8988T (cell line): ENCODE data around the gene MBNL1.

ENCODE experiments used
- DNase-seq: peaks from one replicate; pipeline ENCODE4 v3.0.0; 2011

Gene MBNL1

DNA sequence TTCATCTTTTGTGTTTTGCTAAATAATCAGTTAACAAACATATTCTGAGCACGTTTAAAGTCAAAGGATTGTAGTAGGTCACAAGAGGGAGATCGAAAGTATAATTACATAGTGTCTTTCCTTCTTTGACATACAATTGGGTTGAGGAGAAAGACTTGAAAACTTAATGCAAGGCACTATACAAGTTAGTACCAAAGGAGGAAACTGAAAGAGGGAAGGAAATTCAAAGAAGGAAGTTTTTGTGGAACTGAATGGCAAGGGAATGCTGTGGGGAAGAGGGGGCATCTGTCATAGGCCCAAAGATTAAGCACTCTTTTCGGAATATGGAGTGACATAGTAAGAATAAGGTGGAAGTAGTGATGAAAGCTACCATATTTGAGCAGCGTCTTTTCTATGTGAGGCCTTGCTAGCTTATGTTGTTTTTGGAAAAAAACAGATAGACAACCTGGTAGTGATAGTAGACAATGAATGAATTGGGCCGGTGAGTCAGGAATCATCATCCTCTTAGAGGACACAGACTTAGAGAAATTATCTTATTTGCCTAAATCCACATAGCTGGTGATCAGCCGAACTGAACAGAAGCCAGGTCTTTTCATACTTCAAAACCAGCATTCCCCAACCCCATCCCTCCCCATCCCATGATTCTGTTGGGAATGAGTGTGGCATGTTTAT is 10.2 kb downstream of the MBNL1 start:
- DNase-seq: no peak

DNA sequence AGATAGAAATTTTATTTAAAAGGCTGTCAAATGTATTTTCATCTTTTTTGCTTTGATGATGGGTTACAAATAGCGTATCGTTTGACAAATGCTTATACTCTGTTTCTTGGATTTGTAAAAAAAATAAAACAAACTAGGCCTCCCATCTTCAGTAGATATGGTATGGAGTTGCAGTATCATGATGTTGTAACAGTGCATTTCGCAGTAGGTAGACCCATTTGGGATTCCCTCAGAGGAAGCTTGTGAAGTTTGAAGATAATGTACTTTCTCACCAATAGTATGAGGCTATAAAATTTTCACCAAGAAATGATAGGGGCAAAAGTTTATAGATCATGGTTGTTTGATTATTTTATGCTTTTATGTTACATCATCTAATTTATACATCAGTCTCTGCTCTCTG is 10.8 kb downstream of the MBNL1 start:
- DNase-seq: no peak

DNA sequence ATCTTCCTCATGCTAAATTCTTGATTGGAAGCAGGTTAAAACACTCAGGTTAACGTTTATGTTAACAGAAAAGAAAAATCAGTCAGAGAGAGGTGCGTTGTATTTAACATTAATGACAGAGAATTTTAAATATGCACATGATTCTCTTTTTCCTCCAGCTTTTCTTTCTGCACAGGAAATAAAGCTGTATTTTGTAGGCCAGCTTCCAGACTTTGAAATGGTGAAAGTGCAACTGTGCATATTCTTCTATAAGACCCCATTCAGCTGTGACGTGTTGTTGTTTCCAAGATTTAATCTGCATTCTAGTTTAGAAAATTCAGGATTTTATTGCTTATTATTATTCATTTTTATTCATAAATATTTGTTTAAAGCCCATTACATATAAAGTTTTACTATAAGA is 11.8 kb downstream of the MBNL1 start:
- DNase-seq: no peak

DNA sequence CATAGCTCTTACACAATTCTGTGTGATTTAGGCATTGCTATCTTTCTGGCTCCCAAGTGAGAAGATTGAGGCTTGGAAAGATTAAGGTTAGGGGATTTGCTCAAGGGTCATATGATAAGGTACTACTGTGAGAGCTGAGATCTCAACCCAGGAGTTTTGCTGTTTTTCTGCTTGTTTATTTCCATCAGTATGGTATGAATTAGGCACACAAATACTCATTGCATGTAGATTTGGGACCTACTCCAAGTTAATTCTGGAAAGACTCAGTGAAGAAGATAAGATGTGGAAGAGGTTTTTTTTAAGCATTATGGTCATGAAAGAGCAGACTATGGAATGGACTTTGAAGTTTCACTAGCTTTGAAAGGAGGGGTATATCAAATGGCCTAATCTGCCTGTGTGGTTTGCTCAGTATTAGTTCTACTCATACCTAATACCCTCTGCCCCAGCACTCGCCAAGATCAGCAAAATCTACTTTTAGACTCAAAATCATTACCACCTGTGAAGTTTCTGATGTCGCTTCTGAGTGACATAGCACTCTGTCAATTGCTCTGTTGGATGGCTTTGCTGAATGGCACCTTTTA is 12.5 kb downstream of the MBNL1 start:
- DNase-seq: no peak

DNA sequence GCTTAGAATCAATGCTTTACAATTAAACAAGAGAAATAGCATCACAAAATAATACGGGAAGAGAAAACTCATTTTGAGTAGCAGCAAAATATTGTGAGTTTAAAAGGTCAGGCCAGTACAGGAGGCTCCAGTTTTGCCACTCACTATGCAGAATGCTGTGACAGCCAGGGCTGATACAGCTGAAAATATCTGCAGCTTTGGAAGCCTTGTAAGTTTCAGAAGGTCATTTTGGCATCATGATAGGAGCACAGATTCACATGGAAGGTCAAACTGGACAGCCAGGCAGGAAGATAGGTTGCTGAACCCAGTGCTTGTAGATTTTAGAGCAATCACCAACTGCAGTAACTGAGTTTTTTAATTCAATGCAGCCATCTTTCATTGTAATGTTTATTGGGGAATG is 14.1 kb downstream of the MBNL1 start:
- DNase-seq: no peak

DNA sequence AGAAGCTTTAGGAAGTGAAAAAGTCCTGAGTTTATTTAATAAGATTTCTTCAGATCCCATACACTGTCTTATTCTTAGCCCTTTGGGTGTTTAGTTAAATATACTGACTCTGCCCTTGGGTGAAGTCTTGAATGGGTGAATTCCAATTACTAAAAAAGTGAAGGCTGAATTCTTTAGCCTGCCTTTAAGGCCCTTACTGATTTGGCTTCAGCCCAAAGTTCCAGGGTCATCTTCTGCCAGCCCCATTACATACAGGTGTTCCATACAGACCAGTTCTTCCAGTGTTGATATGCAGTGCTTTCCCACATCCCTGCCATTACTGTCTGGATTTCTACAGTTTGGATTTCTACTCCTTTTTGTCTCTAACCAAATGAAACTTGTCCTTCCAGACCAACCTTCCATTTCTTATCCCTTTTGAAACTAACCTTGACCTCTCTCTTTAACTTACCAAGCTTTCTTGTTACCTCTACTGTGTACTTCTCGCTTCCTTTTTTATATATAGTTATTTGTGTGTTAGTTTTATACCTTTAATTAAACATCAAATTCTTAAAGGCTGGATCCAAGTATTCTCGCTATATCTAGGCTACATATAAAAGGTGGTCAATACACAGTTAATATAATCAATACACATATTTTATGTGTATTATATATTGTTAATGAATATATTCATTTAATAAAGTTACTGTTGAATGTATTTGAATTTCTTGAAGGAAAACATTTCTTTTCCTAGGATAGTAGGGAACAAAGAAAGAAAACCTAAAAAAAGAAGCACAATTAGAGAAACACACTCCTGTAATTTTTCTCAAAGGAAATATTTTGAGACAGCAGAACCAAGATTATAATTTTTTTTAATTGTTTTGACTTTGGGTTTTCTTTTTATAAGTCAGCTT is 15.0 kb downstream of the MBNL1 start:
- no peak for DNase-seq

DNA sequence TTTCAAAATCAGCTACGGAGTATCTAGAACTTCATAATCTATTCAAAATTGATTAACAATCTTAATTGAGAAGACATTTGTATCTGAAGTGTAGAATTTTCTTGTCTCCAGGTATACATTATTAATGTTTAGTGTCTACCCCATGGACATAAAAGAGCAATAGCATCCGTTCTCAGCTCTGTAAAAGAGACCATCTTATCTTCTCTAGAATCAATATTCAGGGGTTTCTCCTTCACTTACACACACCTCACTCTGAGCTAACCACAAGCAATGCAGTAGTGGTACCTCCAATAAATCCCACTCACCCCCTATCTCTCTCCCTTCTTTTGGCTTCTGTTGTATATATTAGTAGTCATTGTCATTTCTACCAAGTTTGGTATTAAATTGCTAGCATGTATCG is 16.2 kb downstream of the MBNL1 start:
- DNase-seq: no peak

DNA sequence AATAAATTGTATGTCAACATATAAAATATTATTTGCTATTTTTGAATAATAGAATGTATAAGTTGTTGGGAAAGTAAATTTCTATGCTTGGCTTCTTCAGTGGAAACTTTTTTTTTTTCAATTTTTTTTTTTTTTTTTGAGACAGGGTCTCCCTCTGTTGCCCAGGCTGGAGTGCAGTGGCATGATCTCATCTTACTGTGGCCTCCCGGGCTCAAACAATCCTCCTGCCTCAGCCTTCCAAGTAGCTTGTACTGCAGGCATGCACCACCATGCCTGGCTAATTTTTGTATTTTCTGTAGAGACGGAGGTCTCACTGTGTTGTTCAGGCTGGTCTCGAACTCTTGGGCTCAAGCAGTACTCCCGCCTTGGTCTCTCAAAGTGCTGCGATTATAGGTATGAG is 16.8 kb downstream of the MBNL1 start:
- DNase-seq: no peak

DNA sequence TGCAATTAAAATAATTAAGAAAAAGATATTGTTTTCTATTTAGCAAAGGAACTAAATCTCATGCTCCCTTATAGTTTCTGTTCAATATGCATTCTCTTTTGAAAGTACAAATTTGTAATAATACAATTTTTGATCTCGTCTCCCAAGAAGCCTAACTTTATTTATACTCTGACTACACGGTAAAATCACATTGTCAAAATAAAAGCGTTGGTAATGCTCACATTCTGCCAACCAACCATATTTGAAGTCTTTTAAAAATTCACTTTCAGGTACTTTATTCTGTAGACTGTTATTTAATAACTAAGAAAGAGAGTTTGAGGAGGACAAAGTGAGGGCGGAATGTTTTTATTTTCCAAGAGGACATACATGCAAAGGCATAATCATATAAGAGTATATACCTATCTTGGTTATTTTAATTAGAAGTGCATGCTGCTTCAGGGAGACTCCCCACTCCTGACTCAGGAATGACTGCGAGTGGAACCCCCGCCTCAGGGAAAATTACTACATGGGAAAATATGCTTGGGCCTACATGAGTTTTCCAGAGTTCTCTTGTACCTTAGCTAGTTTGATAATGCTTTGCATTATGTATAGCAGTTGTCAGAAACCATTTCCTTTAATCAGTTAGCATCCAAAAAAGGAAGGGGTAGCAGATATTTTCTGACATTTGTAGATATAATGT is 19.3 kb downstream of the MBNL1 start:
- no peak for DNase-seq

DNA sequence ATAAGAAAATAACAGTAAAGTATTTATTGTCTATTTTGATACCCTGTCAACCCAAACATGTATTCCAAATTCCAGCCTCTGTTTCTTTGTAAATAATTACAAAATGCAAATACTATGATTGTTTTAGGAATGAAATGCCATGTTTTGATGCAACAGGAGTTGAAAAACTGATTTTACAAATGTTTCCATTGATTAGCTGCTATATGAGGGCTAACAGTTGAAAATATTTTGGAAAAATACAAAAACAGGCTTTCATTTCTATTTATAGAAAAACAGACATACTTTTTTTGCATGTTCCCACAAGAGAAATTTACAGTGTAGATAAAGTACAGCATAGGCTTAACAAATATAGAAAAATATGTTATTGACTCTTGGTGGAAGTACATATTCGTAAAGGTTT is 20.0 kb downstream of the MBNL1 start:
- DNase-seq: no peak

DNA sequence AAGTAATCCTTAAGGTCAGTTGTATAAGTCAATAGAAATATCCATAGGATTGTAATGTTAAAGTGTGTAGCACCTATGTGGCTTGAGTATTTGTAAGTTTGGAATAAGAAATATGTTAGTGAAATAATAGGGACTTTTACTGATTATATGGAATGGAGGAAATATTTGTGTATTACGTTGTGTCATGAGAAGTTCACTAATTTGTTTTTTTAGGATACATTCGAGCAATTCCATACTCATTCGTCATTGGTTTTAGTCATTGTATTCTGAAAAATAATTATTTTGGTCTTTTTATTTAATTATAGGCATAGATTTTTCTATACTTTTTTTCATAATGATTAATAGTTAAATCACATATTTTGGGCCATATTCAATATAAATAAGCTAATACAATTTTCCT is 21.0 kb downstream of the MBNL1 start:
- DNase-seq: no peak

DNA sequence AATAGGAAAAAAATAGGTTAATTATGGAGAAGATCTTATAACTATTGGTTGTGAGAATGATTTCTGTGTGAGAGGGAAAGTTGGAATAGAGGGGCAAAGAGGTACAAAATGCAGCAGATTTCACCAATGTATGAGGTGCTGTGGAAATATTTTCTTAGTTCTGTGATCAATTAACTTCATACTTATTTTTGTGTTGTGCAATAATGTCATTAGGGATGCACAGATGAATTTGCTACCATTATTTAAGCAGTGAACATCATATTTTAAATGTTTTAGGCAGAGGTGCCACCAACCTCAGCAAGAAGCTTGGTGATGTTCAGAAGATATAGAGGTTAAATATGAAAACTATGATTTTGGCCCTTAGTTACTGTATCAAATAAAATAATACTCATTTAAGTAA is 21.6 kb downstream of the MBNL1 start:
- no peak for DNase-seq

DNA sequence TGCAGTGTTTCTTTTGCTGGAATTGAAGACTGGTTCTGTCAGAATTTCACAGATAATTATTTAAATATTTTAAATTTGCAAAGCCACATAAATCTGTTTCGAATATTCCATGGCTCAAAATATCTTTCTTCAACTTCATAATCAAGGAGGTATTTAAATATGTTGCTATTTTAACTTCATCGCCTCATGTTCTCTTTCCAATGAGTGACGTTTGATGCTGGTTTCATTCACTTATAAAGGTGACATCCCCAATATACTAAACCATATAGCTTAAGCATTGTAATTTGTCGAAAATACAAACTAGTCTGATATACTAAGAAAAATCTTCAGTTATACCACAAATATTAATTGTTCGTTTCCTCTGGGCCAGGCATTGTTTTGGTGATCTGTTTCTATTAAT is 22.5 kb downstream of the MBNL1 start:
- no peak for DNase-seq

DNA sequence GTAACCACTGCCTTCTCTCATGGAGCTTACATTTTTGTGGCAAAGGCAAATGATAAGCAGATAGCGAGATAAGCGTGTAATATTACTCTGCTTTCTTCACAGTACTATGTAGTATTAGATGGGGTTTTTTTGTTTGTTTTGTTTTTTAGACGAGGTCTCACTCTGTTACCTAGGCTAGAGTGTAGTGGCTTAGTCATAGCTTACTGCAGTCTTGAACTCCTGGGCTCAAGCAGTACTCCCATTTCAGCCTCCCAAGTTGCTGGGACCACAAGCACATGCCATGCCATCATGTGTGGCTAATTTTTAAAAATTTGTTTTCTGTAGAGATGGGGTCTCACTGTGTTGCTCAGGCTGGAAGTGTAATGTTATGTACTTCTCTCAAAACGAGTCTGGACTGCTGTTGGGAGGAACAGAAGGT is 22.9 kb downstream of the MBNL1 start:
- DNase-seq: no peak

DNA sequence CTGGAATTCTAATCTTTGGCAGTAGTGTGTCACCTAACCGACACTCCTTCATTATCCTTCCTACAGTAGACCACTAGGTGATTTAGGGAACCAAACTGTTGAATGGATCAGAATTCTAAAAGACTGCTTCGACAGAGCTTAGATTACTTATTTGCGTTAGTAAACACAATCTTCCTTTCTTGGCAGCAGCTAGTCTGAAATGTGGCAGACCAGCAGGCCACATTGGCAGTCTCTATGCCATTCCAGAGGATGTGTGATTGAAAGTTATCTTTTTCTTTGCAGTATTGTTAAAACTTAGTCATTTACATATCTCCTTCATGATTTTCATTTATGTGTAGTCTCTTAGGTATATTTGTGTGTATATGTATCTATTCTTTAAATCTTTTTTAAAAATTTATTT is 23.6 kb downstream of the MBNL1 start:
- DNase-seq: no peak

DNA sequence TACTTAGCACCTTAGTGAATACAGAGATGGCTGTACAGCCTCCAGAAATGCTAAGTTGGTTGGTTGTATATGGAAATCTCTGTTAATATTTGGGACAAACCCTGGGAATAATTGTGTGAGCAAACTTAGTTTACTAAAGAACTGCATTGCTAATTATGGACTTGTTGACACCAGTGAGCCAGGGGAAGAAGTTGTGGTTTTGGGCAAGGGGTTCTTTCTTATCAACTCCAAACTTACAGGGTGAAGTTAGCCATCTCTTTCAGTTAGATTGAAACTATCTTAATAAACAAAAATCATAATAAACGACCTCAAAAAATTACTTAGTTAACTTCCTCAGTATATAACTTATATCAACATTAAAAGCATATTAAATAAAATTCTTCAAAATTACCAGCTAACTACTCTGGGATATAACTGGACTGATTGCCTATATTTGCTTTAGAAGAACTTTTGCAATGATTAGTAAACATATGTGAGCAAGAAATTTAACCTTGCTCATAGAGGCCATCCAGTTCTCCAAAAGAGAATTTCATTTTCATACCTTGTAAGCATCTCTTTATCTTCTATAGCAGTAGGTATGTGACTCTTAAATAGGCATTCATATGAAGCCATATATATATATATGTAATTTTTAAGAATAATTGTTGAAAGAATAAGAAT is 24.7 kb downstream of the MBNL1 start:
- DNase-seq: no peak

DNA sequence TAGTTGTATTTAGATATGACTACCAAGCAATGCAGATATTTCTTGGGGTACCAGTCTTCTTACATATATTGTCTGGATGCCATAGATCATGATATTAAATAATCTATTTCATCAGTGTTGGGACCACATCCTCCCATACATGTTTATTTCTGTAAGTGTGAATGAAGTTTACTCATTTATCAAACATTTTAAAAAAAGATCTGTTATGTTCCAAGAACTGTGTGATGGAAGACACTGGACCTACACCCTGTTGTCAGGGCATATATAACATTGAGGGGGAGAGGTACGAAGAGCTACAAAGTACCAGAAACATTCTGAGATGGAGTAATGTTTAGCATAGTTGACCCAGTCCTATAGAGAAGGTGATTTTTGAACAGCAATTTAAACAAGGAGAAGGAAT is 26.6 kb downstream of the MBNL1 start:
- DNase-seq: no peak

DNA sequence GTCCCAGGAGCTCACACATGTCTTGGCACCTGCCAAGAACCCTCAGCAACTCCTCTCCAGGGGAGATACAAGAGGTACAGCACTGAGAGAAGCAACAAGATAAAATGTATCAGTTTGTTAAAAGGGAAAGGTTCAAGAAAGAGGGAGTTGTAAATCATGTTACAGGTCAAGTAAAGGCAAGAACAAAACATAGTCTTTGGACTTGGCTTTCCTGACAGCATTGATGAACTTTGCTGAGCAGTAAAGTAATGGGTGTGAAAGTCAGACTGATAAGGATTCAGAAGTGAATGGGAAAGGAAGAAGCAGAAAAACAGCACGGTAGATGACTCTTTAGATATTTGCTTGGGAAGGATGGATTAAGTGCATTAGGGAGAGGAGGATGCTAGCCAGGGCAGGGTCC is 27.1 kb downstream of the MBNL1 start:
- DNase-seq: no peak

DNA sequence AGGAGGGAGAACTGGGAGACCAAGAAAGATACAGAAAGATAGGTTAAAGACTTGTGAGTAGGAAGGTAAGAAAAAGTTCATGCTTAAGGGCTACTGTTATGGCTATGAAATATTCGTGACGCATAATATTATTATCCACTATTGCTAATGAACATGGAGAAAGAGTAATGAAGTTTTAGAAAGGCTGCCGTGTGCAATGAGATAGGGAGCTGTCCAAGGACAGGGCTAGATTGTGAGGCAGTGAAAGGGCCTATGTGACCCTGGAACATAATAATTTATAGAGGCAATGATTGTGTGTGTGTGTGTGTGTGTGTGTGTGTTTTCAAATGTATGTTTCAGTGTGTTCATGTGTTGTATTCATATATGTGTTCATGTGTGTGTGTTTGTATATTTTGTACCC is 27.7 kb downstream of the MBNL1 start:
- no peak for DNase-seq

DNA sequence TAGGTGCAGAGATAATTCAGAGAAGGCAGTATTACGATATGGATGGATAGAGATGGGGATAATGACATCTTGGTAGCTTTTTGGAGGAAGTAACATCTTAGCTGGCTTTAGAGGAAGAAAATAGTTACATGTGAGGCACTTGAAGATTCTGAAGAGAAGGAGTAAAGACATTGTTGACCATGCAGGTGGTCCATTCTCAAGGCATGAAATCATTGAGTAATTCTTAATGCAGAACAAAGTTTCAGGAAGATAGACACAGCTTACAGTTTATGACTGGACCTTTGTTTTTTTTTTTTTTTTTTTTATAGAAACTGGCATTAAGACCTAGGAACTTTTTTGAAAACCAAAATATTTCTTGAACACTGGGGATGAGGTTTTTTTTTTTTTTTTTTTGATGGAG is 28.2 kb downstream of the MBNL1 start:
- no peak for DNase-seq

DNA sequence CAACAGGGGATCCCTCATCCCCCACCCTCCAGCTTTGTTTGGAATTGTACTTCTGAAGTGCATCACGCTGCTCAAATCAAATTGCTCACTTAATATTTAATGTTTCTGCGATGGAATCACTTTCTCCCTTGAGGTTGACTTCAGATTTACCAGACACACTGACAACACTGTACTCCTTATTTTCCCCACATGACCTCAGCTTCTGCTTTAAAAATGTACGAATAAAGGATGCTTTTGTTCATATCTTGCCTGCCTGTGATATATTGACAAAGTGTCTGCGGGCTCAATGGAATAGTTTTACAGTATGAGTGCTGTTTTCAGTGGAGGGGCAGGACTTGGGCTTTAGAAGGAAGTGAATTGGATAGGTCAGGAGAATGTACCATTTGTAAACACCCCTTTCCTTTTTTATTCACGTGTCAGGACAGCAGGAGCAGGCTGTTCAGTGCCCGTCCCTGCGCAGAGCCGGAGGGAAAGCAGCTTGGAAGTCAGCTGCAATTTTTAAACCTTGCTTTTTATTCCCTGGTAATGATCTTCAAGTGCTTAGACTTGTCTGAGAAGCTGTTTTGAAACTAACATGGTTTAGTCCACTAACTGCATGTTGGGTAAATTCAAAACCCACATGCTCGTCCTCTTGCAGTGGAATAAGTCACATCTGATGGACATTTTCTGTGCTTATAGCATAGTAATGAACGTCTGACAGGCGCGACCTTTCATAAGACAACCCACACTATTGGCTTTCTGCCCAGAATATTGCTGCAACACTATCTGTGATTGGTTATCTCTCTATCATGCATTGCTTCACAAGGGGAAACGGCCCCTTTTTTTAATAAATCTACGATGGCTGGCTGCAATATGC is 29.9 kb downstream of the MBNL1 start:
- DNase-seq: no peak
